H1 (cell line): Measurements from ENCODE around the gene DNMT1.

Source experiments
- CEBPB ChIP-seq: IDR thresholded peaks from 2 replicates; pipeline ENCODE4 v1.6.1; 2012; ENCODE audit warnings: low read depth, low read length
- EZH2 ChIP-seq: fragments of 200-600 bp; sonication (generic); IDR thresholded peaks from 2 replicates; pipeline ENCODE4 v1.7.1; 2012; ENCODE audit warnings: low read depth, mild to moderate bottlenecking, moderate library complexity, low read length, inconsistent platforms; ENCODE audit not compliant: severe bottlenecking
- FOSL1 ChIP-seq: IDR thresholded peaks from 2 replicates; pipeline ENCODE4 v1.6.1; 2011; ENCODE audit warnings: mild to moderate bottlenecking, low read depth, low read length, moderate library complexity; ENCODE audit not compliant: insufficient read depth
- JUND ChIP-seq: IDR thresholded peaks from 2 replicates; pipeline ENCODE4 v1.6.1; 2011; ENCODE audit warnings: mild to moderate bottlenecking, improper control_type of control experiment, low read length
- MAFK ChIP-seq: IDR thresholded peaks from 2 replicates; pipeline ENCODE4 v1.6.1; 2012; ENCODE audit warnings: low read depth, mild to moderate bottlenecking, improper control_type of control experiment, low read length
- NRF1 ChIP-seq: IDR thresholded peaks from 2 replicates; pipeline ENCODE4 v1.6.1; 2011; ENCODE audit warnings: mild to moderate bottlenecking, low read depth, low read length, improper control_type of control experiment
- POLR2A ChIP-seq, 2 experiments: IDR thresholded peaks; 1 replicate in 1 of 2; 2 replicates in 1 of 2; pipeline ENCODE4 v1.6.1; 2011; ENCODE audit warnings: low read depth in 2 of 2, low read length in 2 of 2, mild to moderate bottlenecking in 2 of 2; ENCODE audit errors: control extremely low read depth in 1 of 2
- POLR2AphosphoS5 ChIP-seq: IDR thresholded peaks from 2 replicates; pipeline ENCODE4 v1.6.1; 2011; ENCODE audit warnings: low read depth, low read length
- TBP ChIP-seq: IDR thresholded peaks from 2 replicates; pipeline ENCODE4 v1.6.1; 2011; ENCODE audit warnings: low read depth, low read length, improper control_type of control experiment
- TCF12 ChIP-seq: IDR thresholded peaks from 2 replicates; pipeline ENCODE4 v1.6.1; 2011; ENCODE audit warnings: low read depth, mild to moderate bottlenecking, low read length
- TF ChIP-seq, protein P1 (sequence below): IDR thresholded peaks from 2 replicates; pipeline ENCODE4 v1.6.1; 2011; ENCODE audit warnings: low read length, improper control_type of control experiment
- TF ChIP-seq, protein P2 (sequence below), 3 experiments: IDR thresholded peaks; 1 replicate in 2 of 3; 2 replicates in 1 of 3; pipeline versions ENCODE4 v1.5.1 to v1.6.1; 2011; ENCODE audit warnings: low read length in 3 of 3, mild to moderate bottlenecking in 3 of 3, inconsistent platforms in 2 of 3, low read depth in 1 of 3, moderate library complexity in 1 of 3; ENCODE audit not compliant: insufficient read depth in 1 of 3; ENCODE audit errors: control extremely low read depth in 1 of 3

DNA sequence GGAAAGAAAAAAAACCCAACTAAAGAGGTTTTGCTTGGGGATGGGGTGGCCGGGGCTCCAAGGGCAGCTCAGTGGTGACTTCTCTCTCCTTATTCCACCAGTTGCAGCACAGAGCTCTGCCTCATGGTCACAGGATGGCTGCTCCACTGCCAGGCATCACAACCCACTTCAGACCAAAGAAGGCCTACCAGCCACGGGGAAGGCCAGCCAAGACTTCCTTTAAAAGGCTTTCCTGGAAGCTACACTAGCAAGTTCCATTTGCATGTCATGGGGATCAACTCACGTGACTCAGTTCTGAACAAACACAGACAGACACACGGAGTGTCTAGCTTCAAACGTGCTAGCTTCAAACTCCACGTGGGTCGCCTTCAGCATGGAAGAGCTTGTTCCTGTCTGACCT lies 61.8 kb downstream of the DNMT1 start:
- TF ChIP-seq, protein P1, sequence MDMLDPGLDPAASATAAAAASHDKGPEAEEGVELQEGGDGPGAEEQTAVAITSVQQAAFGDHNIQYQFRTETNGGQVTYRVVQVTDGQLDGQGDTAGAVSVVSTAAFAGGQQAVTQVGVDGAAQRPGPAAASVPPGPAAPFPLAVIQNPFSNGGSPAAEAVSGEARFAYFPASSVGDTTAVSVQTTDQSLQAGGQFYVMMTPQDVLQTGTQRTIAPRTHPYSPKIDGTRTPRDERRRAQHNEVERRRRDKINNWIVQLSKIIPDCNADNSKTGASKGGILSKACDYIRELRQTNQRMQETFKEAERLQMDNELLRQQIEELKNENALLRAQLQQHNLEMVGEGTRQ = no peak
- TF ChIP-seq NRF1 = no peak
- no peak for TF ChIP-seq JUND
- no peak for TF ChIP-seq TBP
- no peak for TF ChIP-seq POLR2AphosphoS5
- TF ChIP-seq POLR2A (IDR thresholded peaks at IDR 0.05; ENCODE audit: control extremely low read depth in 1 of 2, low read depth in 2 of 2, low read length in 2 of 2) = no peak
- no peak for TF ChIP-seq CEBPB
- TF ChIP-seq EZH2 = no peak
- TF ChIP-seq, protein P2, sequence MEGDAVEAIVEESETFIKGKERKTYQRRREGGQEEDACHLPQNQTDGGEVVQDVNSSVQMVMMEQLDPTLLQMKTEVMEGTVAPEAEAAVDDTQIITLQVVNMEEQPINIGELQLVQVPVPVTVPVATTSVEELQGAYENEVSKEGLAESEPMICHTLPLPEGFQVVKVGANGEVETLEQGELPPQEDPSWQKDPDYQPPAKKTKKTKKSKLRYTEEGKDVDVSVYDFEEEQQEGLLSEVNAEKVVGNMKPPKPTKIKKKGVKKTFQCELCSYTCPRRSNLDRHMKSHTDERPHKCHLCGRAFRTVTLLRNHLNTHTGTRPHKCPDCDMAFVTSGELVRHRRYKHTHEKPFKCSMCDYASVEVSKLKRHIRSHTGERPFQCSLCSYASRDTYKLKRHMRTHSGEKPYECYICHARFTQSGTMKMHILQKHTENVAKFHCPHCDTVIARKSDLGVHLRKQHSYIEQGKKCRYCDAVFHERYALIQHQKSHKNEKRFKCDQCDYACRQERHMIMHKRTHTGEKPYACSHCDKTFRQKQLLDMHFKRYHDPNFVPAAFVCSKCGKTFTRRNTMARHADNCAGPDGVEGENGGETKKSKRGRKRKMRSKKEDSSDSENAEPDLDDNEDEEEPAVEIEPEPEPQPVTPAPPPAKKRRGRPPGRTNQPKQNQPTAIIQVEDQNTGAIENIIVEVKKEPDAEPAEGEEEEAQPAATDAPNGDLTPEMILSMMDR (IDR thresholded peaks at IDR 0.05; ENCODE audit: control extremely low read depth in 1 of 3, insufficient read depth in 1 of 3, low read depth in 1 of 3, low read length in 3 of 3) = no peak
- TF ChIP-seq MAFK = no peak
- no peak for TF ChIP-seq TCF12
- no peak for TF ChIP-seq FOSL1
